Activated CD4-positive, alpha-beta T cell treated with anti-CD3 and anti-CD28 coated beads, Interleukin-2, amount 50 U/mL, for 16 hours (primary cell): ENCODE data around the gene CUEDC2.

ENCODE experiments used
- DNase-seq: peaks from one replicate; pipeline ENCODE4 v3.0.0-alpha.2; 2020

Gene CUEDC2, protein sequence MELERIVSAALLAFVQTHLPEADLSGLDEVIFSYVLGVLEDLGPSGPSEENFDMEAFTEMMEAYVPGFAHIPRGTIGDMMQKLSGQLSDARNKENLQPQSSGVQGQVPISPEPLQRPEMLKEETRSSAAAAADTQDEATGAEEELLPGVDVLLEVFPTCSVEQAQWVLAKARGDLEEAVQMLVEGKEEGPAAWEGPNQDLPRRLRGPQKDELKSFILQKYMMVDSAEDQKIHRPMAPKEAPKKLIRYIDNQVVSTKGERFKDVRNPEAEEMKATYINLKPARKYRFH

DNA sequence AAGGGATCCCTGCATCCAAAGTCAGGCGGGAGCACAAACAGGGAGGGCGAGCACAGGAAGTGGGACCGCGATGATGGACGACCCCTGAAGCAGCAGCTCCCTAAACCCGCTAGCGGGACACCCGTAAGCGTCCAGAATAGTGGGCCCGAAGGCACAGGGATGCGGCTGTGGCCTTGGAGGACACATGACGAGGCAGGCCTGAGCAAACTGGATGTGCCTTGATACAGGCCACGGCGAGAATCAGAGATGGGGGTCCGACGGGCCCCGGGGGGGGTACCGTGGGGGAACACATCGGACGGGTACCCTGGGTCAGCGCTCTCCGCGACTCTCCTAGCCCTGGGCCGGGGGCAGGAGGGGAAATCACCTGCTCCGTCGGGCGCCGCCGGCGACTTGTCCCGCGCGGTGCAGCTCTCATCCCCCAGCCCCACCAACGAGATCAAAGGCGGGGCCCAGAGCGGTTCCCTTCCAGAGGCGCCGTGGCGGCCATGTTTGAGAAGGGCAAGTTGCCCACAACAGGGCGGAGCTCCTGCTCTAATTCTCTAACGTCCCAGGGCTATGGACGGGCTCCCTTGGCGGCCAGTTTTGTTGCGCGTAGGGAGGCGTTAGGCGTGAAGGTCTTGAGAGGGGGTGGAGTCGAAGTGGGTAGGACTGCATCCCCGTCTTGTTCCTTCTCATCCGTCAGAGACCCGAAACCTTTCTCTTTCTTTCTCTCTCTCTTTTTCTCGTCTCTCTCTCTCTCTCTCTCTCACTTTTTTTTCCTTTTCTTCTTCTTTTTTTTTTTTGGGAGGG, at the start of gene CUEDC2:
Gene CUEDC2 (minus strand): TSS at position 413 of the 789 bp plus-strand sequence. CDS start 7,386 bp downstream, outside the sequence.
- peak; percentile 98 for DNase-seq

DNA sequence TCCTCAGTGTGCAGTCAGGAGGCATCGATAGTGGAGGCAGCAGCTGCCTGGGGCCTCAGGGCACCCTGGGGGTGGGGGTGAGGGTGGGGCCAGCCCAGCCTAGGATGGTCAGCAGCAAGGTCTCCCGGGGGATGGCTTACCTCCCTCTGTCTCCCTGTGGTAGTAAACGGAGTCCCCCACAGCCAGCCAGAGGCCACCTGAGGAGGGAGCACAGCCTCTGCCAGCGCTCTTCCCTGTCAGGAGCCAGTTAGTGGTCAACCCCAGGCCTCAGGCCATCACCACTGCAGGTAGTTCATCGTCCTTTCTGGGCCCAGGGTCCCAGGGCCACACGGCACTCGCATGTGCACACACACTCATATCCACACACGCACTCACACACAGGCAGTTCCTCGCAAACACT, 48.0 kb upstream of the CUEDC2 start:
- no peak for DNase-seq

DNA sequence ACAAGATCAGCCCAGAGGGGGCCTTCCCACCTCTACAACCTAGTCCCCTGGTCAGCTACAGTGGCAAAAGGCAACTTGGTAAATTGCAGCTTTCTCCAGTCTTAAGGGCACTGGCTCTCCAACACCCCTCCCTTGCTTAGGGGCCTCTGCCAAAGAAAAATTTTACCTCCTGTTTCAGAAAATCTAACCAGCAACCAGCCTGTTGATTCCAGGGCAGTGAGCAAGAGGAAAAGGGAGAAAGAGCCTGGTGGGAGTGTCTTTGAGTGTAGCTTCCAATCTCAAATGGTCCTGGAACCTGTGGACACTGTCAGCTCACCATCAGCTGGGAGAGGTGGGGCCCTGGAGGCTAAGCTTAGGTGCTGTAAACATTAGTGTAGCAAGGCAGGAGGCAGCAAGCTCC, 47.3 kb upstream of the CUEDC2 start:
- DNase-seq: no peak

DNA sequence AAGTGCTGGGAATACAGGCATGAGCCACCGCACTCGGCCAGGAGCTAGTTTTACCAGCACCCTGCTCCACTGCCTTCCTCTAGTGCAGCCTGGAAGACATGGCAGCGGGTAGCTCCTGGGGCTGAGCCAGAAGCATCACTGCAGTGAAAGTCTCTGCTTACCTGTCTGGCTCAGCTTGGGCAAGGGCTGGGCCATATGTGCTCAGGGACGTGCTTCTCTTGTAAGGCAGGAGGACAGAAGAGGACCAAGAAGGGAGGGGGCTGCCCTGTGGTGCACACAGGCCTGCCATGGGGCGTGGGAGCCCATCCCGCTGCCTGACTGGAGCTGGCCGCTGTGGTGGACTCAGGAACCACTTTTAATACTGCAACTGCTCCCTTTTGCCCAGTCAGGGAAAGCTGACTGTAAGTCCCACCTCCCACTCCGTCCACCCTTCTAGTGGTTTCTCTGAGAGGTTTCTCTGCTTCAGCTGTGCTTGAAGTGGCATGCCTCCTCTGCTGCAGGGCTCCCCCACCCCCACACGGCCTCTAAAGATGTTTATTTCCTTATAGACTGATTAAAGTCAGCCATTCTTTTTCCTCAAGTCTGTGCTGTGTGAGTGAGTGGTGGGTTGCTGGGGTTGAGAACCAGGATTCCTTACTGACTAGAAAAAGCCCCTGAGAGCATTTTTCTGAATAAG, 44.2 kb upstream of the CUEDC2 start:
- no peak for DNase-seq

DNA sequence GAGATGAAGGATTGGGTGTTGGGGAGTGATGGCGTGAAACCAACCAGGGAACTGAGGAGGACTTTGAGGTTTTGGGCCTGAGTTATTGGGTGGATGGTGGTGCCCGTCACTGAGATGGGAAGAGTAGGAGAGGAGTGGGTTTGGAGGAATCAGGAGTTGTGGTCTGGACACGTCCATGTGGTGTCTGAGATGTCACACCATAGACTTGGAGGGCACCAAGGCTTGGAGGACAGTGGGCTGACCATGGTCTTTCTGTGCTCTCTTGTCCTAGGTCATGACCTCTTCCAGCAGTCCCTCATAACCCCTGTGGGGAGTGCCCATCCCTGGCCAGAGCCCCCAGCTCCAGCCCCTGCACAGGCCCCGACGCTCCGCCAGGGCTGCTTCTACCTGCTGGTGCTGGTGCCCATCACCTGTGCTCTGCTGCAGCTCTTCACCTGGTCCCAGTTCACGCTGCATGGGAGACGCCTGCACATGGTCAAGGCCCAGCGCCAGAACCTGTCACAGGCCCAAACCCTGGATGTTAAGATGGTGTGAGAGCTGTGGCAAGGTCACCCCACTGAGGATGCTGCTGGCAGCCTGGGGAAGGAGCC, 43.2 kb upstream of the CUEDC2 start:
- no peak for DNase-seq

DNA sequence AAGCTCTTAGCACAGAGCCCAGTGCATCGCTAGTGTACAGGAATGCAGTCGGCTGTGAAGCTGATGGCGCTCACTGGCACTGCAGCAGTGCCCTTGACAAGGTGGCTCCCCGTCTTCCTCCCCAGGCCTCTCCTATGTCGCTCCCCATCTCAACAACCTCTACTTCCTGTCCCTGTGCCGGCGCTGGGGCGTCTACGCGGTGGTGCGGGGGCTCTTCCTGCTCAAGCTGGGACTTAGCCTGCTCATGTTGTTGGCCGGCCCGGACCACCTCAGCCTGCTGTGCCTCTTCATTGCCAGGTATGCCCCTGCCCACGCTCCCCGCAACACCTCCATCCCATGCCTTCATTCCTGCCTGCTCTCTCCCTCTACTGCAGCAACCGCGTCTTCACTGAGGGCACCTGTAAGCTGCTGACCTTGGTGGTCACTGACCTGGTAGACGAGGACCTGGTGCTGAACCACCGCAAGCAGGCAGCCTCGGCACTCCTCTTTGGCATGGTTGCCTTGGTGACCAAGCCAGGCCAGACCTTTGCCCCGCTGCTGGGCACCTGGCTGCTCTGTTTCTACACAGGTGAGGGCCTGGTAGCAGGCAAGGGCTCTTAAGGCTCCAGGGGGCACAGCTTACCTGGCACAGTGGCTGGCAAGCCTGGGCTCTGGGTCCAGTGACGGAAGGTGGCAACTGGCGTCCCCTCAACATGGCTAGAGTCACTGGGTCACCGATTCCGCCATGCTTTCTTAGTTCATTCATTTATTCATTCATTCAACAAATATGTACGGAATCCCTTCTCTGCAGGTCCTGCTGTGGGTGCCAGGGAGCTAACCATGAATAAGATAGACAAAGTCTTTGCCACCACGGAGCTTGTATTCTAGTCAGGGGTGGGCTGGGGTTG, 41.3 kb upstream of the CUEDC2 start:
- no peak for DNase-seq

DNA sequence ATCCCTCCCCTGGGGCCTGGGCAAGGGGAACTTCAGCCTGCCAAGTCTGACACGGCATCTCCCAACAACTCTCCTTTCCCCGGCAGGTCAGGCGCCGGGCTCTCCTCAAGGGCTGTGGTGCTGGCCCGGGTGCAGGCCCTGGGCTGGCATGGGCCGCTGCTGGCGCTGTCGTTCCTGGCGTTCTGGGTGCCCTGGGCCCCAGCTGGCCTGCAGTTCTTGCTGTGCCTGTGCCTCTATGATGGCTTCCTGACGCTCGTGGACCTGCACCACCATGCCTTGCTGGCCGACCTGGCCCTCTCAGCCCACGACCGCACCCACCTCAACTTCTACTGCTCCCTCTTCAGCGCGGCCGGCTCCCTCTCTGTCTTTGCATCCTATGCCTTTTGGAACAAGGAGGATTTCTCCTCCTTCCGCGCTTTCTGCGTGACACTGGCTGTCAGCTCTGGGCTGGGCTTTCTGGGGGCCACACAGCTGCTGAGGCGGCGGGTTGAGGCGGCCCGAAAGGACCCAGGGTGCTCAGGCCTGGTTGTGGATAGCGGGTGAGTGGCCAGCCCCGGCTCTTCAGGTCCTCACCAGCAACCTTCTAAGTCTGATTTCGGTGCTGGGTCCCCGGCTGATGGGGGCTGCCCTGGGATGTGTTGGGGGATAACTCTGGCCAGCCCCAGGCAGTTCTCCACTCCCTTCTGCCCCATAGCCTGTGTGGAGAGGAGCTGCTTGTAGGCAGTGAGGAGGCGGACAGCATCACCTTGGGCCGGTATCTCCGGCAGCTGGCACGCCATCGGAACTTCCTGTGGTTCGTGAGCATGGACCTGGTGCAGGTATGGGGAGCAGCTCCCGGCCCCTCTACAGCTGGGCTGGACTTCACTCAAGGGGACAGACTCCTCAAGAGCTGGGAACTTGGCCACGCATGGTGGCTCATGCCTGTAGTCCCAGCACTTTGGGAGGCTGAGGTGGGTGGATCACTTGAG, 38.5 kb upstream of the CUEDC2 start:
- no peak for DNase-seq

DNA sequence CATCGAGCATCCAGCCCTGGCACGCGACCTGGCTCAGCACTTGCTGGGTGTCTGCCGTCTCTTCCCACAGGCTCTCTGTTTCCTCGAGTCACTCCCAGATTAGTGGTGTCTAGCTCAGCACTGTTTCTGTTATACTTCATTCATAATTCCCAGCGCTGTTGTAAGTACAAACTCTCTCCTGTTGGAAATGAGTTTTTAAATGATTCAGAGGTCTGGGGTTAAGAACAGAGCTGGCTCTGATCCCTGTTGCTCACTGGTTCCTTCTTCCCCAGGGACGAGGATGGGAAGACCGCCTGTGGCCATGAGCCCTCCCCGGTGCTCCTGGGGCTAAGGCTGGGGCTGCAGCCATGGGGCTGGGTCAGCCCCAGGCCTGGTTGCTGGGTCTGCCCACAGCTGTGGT, 36.3 kb upstream of the CUEDC2 start:
- no peak for DNase-seq

DNA sequence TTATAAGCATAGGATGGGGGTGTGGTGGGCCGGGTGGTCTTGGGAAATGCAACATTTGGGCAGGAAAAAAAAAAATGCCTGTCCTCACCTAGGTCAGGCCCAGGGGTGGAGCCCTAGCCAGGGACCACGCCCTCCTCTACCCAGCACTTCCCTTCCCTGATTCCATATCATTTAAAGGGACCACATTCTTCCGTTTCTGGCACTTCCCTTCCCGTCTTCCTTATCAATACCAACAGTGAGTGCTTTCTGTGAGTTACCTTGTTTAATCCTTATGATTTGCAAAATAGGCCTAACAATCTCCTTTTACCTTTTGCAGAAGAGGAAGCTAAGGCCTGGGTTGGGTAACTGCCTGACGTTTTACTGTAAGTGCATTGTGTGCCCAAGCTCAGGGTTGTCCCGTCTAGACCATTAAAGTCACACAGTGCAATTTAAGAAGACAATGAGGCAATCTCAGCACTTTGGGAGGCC, 35.6 kb upstream of the CUEDC2 start:
- DNase-seq: no peak

DNA sequence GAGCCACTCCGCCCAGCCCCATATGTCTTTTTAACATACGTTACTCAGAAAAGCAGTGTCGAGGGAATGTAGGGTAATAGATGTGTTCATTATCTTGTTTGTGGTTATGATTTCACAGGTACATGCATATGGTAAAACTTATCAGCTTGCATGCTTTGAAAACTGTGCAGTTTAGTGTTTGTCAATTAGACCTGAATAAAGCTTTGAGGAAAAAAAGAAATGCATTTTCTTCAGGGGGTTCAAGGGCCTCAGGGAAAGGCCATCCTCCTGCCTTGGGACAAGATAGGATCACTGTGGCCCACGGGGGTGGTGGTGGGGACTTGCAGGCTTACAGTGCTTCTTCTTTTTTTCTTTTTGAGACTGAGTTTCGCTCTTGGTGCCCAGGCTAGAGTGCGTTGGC, 34.9 kb upstream of the CUEDC2 start:
- no peak for DNase-seq

DNA sequence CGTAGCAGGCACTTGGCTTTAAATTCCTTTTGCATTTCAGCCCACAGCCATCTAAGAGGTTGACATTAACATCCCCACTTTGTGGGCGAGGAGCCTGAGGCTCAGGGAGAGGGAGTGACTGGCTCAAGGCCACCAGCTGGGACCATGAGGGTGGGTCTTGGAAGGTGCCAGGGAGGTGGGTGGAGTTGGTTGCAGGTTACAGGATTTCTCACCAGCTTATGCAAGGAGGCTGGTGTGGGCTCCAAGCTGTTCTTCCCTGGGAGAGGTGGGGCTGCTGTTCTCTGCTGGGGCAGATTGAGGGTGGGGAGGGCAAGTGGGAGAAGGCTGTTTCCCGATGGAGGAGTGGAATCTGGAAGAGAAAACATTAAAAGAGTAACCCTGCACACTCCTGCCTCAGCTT, 33.1 kb upstream of the CUEDC2 start:
- DNase-seq: no peak

DNA sequence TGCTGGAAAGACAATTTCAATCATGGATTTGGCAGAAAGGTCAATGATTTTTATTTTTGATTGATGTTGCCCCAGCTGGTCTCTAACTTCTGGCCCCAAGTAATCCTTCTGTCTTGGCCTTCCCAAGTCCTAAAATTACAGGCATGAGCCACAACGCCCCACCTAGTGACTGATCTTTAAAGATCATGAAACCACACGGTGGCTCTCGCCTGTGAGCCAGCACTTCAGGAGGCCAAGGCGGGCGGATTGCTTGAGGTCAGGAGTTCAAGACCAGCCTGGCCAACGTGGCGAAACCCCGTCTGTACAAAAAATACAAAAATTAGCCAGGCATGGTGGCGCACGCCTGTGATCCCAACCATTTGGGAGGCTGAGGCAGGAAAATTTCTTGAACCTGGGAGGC, 31.6 kb upstream of the CUEDC2 start:
- no peak for DNase-seq

DNA sequence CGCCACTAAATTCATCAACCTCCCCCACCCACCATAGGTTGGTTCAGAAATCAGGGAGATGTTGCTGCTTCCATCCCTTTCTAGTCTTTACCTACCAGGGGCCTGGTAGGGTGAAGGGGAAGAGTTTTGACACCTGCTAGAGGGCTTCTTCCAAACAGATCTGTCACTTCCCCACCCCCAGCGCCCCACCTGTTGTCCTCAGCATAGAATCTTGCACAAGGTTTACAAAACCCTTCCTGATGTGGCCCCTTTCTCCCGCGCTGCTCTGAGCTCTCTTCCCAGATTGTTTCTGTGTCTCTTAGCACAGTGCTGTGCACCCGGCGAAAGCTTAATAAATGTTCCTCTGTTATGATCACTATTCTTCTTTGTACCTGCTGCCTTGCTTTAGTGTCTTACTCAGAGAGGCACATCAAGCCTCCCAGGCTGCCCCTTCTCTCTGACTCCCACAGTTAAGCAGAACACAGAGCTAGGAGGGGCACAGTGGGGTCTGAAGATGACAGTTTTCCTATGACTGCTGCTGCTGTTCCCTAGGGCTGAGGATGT, 30.2 kb upstream of the CUEDC2 start:
- no peak for DNase-seq

DNA sequence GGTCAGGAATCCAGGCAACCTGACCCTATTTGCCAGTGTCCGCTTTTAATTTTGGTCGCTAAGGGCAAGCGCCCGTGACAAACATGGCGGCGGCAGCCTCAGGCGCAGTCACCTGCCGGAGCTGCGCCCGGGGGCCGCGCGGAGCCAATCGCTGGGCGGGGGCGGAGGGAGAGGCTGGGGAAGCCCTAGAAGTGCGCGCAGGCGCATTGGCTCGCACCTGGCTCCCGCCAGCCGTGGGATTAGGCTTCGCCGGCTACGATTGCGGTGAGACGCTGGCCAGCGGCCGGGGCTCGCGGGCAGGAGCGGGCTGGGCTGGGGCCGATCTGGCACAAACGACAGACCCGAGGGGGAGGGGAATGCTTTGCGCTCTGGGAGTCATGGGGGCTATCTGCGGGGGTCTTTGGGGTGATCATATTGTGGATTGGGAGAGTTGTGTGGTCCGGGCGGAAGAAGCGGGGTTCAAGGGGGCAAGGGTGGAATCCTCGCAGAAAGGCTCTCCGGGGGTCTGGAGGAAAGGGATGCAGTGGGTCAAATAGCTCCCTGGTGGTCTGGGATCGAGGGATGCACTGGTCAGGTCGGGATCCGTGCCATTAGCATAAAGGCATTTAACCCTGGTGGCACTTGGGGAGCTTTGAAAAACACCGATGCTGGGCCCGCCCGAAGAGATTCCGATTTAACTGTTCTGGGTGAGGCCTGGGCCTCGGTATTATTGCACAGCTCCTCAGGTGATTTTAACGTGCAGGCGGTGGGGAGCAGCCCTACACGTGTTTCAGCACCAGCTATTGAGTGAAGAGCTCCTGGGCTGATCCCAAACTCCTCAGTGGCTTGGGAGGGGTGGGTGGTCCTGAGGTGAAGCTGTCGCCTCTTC, 29.0 kb upstream of the CUEDC2 start:
- peak; percentile 94 for DNase-seq

DNA sequence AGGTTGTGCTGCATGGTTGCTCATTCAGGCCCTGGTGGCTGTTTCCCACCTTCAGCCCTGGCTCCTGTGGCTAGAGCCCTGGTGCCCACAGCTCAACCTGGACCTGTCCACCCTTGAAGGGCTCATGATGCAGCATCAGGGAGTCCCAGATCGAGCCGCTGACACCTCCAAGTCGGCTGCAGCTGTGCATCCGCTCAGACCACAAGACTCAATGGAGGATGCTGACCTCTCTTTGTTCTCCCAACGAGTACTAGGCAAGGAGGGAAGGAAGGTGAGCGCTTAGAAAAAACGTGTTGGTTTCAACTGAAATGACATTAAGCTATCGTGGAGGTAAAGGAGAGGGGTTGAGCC, 28.4 kb upstream of the CUEDC2 start:
- DNase-seq: no peak

DNA sequence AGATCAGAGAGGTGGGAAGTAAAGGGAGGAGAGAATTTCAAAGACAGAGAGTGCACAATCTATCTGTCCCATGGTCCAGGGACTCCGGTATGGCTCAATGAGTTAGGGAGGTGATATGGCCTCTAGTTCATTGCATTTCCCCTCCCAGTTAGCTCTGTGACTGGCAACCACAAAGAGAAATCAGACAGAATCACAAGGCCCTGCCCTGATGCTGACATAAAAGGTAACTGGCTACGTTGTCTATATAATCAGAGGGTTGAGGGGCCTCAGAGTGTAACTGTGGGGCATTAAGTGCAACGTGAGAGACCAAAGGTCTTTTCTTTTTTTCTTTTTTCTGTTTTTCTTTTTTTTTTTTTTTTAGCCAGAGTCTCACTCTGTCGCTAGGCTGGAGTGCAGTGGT, 26.3 kb upstream of the CUEDC2 start:
- no peak for DNase-seq

DNA sequence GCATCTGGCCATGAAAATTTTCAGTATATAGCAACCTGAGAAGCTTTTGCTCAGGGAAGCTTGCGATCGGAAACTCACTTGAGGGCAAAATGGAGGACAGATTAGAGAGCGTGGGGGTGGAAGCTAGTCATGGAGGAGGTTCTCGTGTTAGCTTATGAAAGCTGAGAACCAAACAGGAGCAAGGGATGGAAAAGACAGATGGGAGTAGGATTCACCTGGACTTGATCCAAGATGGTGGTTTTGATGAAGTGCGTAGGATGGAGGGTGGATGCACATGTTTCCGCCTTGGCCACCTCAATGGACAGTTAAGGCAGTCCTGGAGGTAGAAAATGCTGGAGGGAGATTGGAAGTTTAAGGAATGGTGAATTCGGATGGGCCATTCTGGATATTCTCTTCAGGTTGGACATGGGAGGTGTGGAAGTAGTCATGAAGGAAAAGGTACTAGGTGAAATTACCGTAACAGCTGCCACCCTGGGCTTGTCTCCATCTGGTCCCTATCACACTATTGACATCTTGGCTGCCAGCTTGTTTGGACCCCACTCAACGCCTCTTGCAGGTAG, 25.3 kb upstream of the CUEDC2 start:
- DNase-seq: no peak

DNA sequence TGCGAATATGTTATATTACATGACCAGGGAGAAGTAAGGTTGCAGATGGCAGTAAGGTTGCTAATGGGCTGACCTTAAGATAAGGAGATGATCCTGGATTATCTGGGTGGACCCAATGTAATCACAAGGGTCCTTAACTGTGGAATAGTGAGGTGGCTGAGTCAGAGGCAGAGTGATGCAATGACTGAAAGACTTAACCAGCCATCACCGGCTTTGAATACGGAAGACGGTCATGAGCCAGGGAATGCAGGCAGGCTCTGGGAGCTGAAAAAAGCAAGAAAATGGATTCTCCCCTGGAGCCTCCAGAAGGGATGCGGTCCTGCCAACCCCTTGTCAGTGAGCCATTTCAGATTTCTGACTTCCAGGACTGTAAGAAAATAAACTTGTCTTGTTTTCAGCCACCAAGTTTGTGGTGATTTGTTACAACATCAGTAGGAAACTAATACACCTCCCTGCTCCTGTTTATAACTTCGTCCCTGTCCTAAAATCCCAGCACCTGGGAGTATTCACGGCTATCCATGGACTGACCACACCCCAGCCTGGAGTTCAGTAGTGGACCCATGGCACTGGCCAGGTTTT, 23.6 kb upstream of the CUEDC2 start:
- no peak for DNase-seq
